GM18867 (cell line): ENCODE results near the gene HSP90AB1.
"Not testable (repeated sequence)": the region's sequence is repeated elsewhere in the genome, so short reads cannot be mapped to it uniquely, and the experiment has no call there.

Source experiments
- ATAC-seq: cut with Tn5 transposase; IDR thresholded peaks from one replicate; pipeline ENCODE4 v1.9.1; 2021; ENCODE audit warnings: mild to moderate bottlenecking, moderate library complexity; ENCODE audit not compliant: unreplicated experiment

HSP90AB1 gene

DNA sequence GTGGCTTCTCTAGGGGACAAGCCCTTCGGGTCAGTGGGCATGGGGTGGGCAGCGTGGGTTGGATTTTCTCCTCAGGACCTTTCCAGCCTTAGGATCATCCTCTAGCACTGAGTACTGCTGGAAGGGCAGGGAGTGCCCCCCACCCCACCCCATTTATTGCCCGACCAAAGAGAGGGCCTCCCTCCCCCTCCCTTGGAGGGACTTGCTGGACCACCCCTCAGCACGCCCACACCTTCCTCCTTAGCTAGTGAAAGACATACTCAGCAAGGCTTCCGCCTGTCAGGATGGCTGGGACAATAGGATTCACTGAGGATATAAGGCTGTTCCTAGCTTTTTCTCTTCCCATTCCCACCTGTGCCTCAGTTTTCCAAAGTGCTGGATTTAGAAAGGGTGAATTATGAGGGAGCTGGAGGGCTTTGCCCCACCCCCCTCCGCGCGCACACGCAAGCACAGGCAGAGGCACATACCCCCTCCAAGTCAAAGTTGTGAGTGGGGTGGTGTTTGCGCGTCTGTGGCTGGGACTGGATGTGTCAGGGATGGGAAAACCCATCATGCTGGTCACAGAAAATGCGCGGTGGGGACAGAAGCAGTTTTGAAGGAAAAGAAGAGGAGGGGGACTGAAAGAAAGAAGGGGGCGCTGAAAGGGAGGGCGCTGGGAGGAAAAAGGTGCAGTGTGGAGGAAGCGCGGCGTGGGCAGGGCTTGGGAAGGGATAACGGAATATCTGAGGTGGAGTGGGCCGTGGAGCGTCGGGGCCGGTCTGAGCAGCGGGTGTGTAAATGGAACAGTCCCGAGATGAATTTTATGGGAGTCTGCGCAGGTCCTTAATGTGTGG, 24.2 kb upstream of the HSP90AB1 start:
- ATAC-seq, result no peak

DNA sequence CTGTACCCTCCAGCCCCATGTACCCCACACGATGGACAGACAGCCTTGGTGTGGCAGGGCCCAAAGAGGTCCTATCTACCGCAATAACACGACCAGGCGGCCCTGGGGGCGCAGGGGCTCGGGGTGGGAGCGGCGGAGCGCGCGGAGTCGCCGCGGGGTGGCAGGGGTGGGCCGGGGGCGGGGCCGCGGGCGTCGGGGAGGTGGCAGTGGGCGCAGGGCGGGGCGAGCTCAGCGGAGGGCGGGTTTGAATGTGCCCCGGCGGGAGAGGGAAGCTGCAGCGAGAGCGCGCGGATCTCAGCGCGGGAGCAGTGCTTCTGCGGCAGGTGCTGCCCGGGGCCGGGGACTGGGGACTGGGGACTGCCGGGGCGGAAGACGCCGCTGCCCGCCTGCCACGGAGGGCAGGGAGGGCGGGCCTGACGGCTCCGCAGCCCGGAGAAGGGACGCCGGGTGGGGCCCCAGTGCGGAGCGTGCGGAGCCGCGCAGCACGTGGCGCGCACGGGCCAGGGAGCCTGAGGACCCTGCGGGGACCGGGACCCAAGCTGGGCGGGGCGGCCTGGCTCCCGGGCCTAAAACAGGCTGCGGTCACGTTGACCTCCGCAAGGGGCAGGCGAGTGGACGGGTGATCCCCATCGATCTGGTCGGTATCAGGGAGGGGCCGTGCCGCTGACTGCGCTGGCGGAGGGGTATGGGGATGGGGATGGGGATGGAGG, 23.4 kb upstream of the HSP90AB1 start, which contains the start of gene SLC29A1:
SLC29A1 (plus strand) TSS at position 277 of the 710 bp plus-strand sequence. CDS start 3,719 bp downstream, outside the sequence.
- peak; percentile 55 for ATAC-seq

DNA sequence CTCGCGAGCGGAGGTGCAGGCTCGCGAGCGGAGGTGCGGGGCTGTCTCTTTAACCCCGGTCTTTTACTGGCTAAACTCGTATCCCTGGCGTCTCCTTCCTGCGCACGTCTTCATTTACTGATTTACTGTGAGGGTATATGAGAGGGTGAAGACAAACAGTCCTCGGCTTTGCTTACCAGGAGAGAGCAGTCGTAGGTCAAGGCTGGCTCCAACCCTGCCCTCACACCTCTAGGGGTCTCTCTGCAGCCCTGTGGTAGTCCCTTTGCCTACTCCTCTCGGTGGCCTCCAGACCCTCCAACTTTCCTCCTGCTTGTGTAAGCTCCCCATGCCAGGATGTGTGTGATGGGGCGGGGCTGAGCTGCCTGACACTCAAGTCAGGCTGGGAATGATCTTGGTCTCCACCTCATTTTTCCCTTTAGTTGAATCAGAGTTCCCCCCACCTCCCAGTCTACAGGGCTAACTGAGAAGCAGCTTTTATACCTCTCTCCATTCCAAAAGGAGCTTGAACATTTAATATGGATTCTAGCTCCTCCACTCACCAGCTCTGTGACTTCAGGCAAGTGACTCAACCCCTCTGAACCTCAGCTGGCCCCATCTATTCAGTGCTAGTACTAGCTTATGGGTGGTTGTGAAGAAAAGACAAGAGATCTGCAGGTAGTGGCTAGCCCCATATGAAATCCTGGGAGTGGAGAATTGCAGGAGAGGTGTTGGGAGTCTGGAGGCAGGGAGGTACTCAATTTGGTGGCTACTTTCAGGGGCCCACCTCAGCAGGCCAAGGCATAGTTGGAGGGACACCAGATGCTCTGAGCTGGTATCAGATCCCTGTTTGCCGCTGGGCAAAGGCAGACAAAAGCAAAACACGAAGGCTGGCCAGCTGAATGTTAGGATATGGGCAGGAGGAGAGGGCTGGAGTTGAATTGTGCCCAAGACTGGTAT, 22.6 kb upstream of the HSP90AB1 start:
- ATAC-seq, result no peak

DNA sequence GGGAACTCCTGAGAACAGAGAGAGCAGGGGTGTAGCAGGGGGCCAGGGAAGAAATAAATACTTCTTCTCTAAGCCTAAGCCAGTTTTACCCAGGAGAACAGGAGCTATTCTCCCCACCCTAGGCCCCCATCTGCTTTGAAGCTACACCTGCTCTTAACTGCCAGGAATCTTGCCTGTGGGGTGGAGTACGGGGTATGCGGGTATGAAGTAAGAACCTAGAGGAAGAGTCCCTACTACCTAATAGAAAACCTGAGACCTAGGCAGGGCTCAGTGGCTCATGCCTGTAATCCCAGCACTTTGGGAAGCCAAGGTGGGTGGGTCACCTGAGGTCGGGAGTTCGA, 22.0 kb upstream of the HSP90AB1 start:
- no peak for ATAC-seq

DNA sequence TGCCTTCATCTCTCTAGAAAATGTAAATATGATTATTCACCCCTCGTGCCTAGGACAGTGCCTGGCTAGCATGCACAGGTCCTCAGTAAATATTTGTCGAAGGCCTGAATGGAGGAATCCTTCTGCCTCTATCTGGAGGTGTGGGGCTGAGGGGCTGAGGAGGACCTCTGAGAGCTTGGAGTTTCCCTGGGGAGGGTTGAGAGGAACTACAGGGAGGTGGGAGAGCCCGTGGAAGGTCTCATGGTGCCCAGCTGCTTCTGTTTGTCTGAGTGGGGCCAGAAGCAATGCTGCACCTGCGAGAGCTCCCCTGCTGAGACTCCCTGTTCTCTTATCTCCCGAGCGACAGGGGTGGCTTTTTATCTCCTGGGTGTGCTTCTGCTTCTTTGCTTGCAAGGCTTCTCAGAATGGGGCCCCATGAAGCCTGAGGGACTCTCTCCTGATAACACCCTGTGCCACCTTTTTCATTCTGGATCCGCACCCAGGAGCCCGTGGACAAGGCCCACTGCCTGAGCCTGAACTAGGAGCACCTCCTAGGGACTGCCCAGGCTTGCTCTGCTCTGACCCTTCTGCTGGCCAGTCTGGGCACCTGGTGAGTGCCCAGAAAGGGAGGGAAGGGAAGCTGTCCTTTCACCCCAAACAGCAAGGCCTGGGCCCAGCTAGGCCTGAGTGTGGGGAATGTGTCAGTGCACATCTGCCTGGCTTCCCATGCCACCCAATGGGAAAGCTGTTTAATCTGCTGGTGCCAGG, 21.1 kb upstream of the HSP90AB1 start:
- ATAC-seq, result no peak

DNA sequence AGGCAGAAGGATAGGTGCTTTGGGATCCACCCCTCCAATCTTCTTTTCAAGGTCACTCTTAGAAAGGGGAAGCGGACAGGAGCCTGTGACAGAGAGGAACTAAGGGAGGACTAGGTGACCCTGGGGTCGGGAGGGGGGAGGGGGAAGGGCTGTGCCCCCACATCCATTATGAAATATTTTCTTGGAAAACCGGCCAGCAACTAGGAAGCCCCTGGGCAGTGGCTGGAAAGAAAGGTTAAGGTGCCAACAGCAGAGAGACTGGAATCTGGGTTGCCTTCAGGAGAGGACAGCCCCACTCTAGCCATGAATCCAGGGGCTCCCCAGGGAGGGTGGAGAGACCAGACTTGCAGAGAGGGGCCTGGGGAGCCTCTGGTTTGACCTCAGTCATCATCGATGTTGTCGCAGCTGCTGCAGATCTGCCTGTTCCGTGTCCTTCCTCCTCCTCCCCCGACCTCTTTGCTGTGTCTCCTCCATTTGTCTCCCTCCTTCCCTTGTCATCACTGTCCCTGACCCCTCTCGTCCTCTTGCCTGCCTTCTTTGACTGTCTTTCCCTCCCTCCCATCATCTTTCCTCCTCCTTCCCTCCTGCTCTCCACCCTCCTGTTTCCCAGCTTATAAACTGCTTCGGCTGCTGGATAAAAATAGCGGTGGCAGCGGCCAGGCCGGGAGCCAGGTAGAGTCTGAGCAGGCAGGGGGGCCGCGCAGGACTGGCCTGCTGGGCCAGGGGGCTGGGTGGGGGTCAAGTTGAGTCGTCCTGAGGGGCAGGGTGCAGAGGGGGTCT, 20.3 kb upstream of the HSP90AB1 start:
- ATAC-seq, result no peak

DNA sequence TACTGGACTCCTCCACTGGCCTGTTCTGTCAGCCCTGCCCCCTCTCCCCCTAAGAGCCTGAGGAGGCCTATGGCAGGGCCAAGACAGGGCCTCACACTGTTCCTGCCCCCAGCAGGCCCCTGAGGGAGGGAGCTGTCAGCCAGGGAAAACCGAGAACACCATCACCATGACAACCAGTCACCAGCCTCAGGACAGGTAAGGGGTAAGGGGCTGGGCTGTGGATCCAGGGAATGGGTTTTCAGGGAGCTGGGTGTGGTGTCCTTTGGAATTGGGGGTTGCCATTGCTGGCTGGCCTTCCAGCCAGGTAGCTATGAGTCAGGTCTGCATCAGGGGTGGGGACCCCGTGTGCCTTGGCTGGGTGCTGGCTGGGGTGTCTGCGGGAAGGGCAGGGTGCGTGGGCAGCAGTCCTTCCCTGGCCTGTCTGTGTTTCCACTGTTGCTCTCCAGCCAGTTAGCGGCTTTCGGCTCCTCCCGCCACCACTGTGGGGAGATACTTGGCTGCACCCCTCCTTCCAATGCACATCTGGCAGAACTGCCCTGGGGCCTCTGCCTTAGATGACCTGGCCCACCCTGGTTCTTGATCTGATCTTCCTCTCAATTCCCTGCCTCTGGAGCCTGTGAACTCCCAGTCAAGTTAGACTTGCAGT, 19.6 kb upstream of the HSP90AB1 start:
- no peak for ATAC-seq

DNA sequence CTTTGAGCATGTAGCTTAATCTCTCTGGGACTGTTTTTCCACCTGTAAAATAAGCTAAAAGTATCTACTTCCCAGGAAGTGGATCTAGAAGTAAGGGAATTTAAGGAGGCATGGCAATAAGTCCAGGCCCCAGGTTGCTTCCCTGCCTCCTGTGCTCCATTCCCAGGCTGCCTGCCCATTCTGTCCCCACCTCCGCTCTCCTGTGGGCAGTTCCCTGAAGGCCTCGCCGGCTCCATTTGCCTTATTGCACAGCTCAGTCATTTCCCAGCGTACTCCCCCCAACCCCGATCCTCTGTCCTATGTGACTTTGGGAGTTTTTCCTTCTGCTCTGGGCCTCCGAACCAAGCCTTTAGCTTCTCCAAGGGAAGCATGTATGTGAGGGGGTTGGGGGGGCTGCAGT, 18.9 kb upstream of the HSP90AB1 start:
- no peak for ATAC-seq

DNA sequence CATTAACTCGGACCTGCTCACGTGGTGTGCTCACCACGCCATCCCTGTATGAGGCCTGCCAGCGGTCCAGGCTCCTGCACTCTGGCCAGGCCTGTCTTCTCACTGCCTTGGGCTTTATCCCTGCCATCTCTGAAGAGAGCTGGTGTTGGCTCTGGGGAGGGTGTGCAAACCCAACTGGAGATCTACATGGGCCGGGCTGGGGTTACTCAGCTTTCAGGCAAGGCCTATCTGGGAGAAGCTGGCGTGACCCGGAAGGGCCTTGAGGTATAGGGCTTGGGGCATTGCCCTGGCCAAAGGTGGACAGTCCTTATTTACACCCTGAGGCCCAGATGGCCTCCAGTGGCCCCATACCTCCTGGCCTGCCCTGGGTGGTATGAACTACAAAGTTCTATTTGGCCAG, 18.5 kb upstream of the HSP90AB1 start:
- no peak for ATAC-seq

DNA sequence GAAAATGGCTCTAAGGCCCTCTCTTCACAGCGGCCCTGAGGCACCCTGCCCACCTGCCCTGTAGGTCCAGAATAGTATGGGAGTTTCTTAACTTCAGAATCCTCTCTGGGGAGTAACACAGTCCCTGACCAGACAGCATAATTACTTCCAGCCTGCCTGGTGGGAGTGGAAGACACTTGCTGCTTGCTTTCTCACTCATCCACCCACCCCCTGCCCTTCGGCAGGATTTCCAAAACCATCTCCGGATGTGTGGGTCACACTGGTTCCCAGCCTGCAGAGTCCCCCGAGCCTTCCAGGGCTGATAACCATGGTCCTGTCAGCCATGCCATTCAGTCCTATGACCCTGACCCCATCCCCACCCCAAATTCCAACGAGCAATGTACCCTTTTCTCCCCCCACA, 18.1 kb upstream of the HSP90AB1 start:
- ATAC-seq, result no peak

DNA sequence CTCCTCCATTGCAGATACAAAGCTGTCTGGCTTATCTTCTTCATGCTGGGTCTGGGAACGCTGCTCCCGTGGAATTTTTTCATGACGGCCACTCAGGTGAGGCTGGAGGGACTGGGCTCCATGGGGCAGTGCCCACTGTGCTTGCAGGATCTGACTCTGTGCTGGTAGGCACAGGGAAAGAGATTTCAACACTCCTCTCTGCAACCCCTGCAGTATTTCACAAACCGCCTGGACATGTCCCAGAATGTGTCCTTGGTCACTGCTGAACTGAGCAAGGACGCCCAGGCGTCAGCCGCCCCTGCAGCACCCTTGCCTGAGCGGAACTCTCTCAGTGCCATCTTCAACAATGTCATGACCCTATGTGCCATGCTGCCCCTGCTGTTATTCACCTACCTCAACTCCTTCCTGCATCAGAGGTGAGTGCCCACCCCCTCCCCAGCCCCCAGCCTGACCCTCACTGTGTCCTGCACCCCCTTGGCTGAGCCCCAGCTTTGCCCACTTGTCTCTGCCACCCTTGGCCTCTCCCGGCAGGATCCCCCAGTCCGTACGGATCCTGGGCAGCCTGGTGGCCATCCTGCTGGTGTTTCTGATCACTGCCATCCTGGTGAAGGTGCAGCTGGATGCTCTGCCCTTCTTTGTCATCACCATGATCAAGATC, 17.4 kb upstream of the HSP90AB1 start:
- no peak for ATAC-seq

DNA sequence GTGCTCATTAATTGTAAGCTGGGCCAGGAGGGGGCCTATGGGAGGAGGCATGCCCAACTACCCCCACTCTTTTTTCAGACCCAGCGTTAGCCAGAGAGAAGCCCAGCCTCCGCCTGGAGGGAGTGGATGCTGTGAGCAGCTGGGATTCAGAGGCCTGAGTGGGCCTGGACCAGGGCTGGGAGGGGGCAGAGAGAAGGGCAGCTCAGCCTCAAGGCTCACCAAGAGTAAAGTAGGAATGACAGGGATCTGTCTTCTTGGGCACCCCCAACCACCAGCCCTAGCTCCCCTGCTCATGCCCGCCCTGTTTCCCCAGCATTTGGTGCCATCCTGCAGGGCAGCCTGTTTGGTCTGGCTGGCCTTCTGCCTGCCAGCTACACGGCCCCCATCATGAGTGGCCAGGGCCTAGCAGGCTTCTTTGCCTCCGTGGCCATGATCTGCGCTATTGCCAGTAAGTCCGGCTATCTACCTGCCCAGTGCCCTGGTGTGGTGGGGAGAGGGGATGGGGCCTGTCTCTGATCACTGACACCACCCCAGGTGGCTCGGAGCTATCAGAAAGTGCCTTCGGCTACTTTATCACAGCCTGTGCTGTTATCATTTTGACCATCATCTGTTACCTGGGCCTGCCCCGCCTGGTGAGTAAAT, 16.7 kb upstream of the HSP90AB1 start:
- ATAC-seq, result no peak

DNA sequence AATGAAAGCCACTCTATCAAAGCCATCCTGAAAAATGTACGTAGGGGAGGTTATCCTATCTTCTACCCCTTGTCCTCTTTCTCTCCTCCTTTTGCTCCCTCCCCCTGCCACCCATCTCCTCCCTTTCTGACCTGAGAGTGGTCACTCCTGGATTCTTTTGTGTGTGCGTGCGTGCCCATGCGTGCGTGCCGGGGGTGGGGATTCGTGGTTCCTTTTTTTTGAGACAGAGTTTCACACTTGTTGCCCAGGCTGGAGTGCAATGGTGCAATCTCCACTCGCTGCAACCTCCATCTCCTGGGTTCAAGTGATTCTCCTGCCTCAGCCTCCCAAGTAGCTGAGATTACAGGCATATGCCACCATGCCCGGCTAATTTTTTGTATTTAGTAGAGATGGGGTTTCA, 15.5 kb upstream of the HSP90AB1 start:
- ATAC-seq, result not testable (repeated sequence)

DNA sequence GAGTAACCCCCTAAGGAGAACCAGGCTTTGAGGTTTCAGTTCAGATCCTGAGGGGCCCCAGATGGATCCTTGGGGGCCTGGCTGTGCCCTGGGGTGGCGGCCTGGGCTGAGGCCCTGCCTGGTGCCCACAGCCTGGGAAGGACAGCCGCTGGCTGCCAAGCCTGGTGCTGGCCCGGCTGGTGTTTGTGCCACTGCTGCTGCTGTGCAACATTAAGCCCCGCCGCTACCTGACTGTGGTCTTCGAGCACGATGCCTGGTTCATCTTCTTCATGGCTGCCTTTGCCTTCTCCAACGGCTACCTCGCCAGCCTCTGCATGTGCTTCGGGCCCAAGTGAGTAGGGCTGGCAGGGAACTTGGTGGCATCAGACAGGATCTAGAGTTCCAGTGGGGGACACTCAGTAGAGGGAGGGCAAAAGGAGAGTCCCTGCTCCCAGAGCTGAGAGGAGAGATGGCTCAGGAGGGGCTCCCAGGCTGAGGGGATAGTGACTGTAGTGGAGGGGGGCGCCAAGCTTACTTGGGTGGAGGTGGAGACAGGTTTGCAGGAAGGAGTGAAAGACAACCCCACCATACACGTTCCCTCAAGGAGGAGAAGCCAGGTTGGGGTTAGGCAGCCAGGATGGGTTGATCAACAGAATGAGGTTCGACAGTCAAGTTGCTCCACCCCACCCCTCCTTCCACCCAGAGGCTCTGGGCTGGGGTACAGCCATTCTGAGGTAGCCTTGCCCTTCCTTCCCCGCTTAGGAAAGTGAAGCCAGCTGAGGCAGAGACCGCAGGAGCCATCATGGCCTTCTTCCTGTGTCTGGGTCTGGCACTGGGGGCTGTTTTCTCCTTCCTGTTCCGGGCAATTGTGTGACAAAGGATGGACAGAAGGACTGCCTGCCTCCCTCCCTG, 14.0 kb upstream of the HSP90AB1 start:
- no peak for ATAC-seq

DNA sequence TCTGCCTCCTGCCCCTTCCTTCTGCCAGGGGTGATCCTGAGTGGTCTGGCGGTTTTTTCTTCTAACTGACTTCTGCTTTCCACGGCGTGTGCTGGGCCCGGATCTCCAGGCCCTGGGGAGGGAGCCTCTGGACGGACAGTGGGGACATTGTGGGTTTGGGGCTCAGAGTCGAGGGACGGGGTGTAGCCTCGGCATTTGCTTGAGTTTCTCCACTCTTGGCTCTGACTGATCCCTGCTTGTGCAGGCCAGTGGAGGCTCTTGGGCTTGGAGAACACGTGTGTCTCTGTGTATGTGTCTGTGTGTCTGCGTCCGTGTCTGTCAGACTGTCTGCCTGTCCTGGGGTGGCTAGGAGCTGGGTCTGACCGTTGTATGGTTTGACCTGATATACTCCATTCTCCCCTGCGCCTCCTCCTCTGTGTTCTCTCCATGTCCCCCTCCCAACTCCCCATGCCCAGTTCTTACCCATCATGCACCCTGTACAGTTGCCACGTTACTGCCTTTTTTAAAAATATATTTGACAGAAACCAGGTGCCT, 13.3 kb upstream of the HSP90AB1 start:
- ATAC-seq, result no peak

DNA sequence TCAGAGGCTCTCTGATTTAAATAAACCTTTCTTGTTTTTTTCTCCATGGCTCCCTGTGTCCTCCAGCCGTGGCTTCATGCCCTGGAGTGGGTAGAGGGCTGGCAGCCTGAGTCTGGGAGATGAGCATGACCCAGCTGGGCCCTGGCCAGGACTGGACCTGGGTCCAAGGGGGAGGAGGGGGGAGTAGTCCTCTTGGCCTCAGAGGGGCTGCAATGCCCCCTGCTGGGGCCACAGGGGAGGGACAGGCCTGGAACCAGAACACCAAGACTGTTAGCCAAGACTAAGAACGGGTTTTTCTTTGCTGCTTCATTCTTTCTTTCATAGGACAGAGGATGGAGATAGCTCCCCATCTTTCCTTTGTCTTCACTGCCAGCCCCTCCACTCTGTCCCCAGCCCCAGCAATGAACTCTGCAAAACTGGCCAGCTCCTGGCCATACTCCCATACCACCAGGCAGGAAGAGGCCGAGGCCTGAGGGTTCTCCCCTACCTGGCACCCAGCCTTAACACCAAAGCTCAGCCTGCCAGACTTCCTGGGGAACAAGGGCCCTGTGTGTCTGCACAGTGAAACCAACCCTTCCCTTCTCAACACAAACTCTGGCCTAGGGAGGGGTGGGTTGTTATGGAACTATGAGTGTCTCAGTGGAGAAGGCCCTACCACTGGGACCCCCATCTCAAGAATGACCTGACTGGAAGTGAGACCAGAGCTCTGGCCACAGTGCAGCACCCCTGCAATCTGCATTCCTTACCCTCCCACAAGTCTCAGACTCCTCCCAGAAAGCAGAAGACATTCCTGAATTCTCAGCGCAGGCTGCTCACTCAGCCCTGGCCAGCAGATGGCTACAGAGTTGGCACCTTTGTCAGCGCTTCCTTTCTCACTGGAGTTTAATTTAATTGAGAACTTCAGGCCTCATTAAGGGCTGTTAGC, 12.5 kb upstream of the HSP90AB1 start:
- ATAC-seq, result no peak
